ENCODE measurements around the gene GYS1.

The GYS1 gene

DNA sequence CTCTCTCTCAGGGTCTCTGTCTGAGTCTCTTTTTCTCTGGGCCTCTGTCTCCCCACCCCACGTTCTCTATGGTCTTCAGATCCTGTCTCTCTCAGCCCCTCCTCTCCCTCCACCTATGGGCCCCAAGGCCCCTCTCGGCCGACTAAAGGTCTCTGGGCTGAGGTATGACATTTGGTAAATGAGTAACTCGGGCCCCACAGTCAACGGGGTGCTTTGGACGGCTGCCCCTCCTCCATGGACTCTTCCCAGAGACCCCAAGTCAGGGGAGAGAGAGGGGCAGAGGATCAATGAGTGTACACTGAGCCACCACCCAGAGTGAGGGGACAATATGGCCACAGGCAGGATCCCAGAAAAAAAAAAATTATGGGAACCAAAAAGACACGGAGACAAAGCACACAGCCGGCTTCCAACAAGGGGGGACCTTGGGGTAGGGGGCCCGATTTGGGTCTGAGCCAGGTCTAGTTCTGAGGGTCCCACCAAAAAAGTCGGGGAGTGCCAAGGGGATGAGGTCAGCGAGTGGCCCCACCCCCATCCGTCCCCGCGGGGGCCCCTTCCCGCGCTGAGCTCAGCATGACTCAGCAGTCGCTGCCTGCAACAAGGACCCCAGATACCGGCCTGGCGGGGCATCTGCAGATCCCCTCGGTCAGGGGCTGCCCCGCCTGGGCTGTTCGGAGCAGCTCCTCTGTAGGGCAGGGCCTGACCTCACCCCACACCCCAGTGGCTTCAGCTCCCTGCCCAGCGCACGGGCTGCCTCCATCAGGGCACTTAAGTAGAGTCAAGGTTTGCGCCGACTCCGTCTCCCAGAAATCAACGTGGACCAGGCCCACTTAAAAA lies 29.5 kb downstream of the GYS1 start:
- DNase-seq, result peak; percentile 60 to 87 (median 78)

DNA sequence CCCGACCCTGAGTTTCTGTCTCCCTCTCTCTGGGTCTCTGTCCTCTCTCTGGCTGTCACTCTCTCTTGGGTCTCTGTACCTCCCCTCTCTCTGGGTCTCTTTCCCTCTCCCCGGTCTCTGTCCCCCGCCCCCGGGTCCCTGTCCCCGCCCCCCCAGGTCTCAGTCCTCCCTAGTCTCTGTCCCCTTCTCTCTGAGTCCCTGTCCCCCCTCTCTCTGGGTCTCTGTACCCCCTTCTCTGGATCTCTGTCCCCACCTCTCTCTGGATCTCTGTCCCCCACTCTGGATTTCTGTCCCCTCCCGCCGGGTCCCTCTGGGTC lies 30.3 kb downstream of the GYS1 start:
- DNase-seq, result peak in 1 of 4 experiments; percentile 42

- peak; percentile 85 to 93 (median 90) for DNase-seq
Observed at GRCh38 chr19:48962029-48962848, 30.9 kb downstream of the GYS1 start.

DNA sequence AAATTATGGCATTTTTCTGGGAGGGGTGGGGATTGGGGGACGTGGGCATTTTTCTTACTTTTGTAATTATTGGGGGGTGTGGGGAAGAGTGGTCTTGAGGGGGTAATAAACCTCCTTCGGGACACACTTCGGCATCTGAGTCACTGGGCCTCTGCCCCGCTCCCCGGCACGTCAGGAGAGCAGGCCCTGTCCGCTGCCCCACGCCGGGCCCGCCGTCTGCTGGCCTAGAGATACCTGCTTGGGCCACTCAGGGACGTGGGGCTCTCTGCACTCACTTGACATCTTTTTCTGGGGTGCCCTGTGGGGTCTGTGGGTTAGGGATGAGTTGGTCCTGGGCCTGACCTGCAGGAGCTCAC lies 31.5 kb downstream of the GYS1 start:
- no peak for DNase-seq

DNA sequence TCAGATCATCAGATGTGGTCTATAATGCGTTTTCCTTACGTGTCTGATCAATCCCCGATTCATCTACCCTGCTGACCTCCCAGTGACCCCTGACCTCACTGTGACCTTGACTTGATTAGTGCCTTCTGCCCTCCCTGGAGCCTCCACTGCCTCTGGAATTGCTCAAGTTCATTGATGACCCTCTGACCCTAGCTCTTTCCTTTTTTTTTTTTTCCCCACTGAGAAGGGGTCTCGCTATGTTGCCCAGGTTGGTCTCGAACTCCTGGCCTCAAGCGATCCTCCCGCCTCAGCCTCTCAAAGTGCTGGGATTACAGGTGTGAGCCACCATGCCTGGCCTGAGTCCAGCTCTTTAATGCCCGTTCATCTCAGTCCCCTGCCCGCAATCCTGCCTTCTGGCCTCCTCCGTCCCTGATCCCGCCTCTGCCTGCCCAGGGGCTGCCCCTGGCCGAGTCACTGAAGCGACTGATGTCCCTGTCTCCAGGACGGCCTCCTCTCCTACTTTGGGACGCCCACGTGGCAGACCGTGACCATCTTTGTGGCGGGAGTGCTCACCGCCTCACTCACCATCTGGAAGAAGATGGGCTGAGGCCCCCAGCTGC lies 32.0 kb downstream of the GYS1 start:
- peak; percentile 28 to 65 (median 53) for DNase-seq

GRCh38 chr19:48959341-48960239 lies 33.5 kb downstream of the GYS1 start:
- DNase-seq, result peak; percentile 58 to 75 (median 68)

DNA sequence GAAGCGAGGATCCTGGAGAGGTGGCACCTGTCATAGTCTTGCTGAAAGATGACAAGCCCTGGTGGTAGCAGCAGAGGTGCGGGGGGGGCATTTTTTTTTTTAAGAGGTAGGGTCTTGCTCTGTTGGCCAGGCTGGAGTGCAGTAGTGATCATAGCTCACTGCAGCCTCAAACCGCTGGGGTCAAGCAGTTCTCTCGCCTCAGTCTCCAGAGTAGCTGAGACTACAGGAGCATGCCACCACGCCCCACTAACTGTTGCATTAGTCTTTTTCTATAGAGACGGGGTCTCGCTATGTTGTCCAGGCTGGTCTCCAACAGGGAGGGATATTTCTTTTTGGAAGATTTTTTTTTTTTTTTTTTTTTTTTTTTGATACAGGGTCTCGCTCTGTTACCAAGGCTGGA lies 35.1 kb downstream of the GYS1 start:
- no peak for DNase-seq

DNA sequence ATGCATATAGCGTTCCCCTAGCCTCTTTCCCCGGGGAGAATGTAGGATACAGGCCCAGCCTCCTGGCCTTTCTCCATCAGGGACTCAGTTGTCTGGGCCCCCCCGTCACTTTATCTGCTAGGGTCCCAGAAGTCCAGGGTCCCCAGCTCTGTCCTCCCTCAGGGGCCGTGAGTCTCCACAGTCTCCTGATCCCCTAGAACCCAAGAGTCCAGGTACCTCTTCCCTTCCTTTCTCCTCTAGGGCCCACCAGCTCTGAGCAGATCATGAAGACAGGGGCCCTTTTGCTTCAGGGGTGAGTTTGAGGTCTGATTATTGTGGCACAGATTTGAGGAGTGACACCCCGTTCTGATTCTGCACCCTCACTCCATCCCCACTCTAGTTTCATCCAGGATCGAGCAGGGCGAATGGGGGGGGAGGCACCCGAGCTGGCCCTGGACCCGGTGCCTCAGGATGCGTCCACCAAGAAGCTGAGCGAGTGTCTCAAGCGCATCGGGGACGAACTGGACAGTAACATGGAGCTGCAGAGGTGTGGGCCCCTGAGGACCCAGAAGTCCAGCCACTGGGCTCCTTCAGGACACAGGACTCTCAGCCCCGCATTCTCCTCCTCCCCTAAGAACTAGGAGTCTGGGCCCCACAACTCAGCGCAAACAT lies 37.7 kb downstream of the GYS1 start:
- no peak for DNase-seq

- peak; percentile 92 to 97 (median 94) for DNase-seq
Observed at GRCh38 chr19:48954595-48955307, 38.4 kb downstream of the GYS1 start, which contains the start of gene BAX. TSS of gene BAX (plus strand) at chr19:48954875. CDS start at chr19:48954929, 54 bp downstream.

DNA sequence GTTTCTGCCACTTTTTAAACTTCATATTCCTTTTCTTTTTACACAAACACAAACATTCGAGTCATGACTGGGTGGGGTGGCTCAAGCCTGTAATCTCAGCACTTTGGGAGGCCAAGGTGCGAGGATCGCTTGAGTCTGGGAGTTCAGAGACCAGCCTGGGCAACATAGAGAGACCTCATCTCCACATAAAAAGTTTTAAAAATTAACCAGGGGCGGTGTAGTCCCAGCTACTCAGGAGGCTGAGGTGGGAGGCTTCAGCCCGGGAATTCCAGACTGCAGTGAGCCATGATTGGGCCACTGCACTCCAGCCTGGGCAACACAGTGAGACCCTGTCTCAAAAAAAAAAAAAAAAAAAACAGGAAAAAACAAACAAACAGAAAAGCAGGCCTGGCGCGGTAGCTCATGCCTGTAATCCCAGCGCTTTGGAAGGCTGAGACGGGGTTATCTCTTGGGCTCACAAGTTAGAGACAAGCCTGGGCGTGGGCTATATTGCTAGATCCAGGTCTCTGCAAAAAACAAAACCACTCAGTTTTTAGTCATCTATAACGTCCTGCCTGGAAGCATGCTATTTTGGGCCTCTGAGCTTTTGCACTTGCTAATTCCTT lies 39.0 kb downstream of the GYS1 start:
- DNase-seq, result no peak

GRCh38 chr19:48953141-48953540 lies 40.0 kb downstream of the GYS1 start:
- peak; percentile 49 to 63 (median 58) for DNase-seq

- DNase-seq, result no peak
Observed at GRCh38 chr19:48950830-48951519, 42.1 kb downstream of the GYS1 start.

- peak in 3 of 4 experiments; percentile 53 to 61 (median 55) for DNase-seq
Observed at GRCh38 chr19:48950159-48950558, 43.0 kb downstream of the GYS1 start.

DNA sequence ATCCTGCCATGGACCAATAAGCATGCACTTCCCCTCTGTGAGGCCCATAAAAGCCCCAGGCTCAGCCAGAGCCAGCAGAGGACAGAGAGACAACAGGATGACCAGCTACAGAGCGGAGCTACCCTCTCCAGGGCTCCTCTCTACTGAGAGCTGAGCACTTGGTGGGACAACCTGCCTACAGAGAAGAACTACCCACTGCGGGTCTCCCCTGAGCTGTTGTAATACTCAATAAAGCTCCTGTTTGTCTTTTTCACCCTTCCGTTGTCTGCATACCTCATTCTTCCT lies 45.9 kb downstream of the GYS1 start:
- DNase-seq, result no peak

DNA sequence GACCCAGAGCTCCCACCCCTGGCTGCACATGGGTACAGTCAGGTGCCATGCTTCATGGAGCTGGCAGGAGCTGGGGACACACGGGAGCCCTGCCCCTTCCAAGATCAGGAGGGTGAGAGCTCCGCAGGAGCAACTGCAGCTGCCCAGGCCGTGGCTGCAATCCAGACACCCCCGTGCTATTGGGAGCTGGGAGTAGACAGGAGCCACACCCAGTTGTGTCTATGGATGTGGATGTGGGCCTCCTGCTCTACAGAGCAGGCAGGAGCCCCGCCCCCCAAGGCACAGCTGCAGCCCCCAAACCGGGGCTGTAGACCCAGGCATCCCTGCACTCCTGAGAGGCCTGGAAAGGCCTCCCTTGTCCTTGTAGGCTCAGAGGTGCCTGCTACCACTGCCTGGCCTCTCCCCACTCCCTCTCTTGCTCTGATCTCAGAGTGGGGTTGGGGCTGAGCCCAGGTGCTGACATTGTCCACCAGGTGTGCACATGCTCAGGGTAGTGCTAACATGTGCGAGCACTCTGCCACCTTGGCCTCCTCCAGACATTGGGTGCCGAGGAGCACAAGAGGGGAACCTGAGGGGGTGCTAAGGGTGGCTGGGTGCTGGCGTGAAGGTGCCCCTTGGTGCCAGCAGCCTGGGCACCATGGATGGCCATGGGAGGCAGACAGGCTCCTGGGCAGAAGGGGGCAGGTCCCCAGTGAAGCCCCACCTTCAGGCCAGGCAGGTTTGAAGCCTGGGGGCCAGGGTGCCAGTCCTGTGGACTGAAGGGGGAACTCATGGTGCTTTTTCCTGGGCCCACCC lies 46.4 kb downstream of the GYS1 start:
- no peak for DNase-seq

- no peak for DNase-seq
Observed at GRCh38 chr19:48945817-48946216, 47.3 kb downstream of the GYS1 start.

DNA sequence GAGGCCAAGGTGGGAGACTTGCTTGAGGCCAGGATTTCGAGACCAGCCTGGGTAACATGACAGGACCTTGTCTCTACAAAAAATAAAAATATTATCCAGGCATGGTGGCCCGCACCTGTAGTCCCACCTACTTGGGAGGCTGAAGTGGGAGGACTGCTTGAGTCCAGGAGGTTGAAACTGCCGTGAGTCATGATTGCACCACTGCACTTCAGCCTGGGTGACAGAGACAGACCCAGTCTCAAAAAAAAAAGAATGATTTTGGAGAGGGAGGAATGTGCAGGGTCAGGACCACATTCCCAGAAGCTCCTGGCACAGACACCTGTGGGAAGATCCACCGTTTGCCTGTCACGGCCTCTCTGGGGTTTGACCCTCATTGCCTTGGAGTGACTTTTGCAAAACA lies 47.7 kb downstream of the GYS1 start:
- DNase-seq, result no peak

DNA sequence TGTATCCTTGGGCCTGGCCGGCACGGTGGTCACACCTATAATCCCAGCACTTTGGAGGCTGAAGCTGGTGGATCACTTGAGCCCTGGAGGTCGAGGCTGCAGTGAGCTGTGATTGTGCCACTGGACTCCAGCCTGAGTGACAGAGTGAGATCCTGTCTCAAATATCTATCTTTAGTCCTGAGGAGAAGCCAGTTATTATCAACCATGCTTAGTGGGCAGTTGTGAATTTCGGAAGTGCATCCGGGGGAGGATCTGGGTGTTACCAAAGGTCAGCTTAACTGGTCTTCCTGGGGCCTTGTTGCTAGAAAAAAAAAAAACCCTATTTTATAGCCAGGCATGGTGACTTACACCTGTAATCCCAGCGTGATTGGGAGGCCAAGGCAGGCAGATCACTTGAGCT lies 50.0 kb downstream of the GYS1 start:
- no peak for DNase-seq

DNA sequence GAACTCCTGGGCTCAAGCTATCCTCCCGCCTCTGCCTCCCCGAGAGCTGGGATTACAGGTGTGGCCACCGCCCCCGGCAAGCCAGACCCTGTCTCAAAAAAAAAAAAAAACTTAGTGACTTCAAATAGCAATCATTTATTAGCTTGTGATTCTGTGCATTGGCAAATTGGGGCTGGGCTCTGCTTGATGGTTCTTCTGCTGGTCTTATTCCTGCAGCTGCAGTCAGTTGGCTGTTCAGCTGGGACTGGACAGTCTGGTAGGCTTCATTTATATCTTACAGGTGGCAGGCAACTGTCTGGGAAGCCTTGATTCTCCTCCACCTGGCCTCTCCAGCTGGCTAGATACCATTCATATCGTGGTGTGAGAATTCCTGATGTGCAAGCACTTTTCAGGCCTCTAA lies 52.2 kb downstream of the GYS1 start:
- DNase-seq, result no peak

DNA sequence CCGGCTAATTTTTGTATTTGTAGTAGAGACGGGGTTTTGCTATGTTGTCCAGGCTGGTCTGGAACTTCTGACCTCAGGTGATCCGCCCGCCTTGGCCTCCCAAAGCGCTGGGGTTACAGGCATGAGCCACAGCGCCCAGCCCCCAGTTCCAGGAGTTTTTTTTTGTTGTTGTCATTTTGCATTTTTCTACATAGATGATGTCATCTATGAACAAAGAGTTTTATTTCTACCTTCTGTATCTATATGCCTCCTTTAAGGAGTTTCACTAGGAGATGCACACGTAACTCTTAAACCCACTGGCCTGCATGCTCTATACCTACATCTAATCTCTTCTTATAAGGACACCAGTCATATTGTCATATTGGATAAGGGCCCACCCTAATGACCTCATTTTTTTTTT lies 54.9 kb downstream of the GYS1 start:
- no peak for DNase-seq
